ENCODE results near the gene SEC22A. TPM values are rescaled to one million over a fixed set of nuclear protein-coding genes. Genes with fewer than 3 reads are reported as not detected.

SEC22A gene
- total and polyA plus RNA-seq, 10 of the 15 experiments (the other 5 are each of a cell fraction or from before 2014, with no cell fraction given) = 19.3 to 70.3 (median 36.7) TPM

GRCh38 chr3:123201557-123202427 lies at the start of gene SEC22A (continued):
- TF ChIP-seq, protein P1, sequence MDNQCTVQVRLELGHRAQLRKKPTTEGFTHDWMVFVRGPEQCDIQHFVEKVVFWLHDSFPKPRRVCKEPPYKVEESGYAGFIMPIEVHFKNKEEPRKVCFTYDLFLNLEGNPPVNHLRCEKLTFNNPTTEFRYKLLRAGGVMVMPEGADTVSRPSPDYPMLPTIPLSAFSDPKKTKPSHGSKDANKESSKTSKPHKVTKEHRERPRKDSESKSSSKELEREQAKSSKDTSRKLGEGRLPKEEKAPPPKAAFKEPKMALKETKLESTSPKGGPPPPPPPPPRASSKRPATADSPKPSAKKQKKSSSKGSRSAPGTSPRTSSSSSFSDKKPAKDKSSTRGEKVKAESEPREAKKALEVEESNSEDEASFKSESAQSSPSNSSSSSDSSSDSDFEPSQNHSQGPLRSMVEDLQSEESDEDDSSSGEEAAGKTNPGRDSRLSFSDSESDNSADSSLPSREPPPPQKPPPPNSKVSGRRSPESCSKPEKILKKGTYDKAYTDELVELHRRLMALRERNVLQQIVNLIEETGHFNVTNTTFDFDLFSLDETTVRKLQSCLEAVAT (IDR thresholded peaks at IDR 0.05) = no peak
- TF ChIP-seq E2F8 (IDR thresholded peaks at IDR 0.05; ENCODE audit: low read depth, partially characterized antibody) (no peak), NKRF (conservative IDR thresholded peaks at IDR 0.05) (peak; percentile 71; the same call in 1 of the 2 replicates), KDM1A (IDR thresholded peaks at IDR 0.05; ENCODE audit: borderline replicate concordance) (no peak), EED (IDR thresholded peaks at IDR 0.05; ENCODE audit: low read depth) (no peak), CHD2 (IDR thresholded peaks at IDR 0.05; ENCODE audit: borderline replicate concordance, low read depth, low read length) (peak; percentile 79; the same call in 1 of the 2 replicates), NFYA (IDR thresholded peaks at IDR 0.05; ENCODE audit: borderline replicate concordance, low read depth, low read length) (no peak), PBX3 (IDR thresholded peaks at IDR 0.05; ENCODE audit: insufficient replicate concordance, low read depth, low read length) (peak; percentile 89), NBN (IDR thresholded peaks at IDR 0.05) (0 out of 2 replicates have a peak, but pooled peaks have one; percentile 19), SUZ12 (IDR thresholded peaks at IDR 0.05; ENCODE audit: unreplicated experiment) (no peak), HSF1 (IDR thresholded peaks at IDR 0.05; ENCODE audit: low read depth, low read length) (no peak), NFXL1 (IDR thresholded peaks at IDR 0.05; ENCODE audit: borderline replicate concordance) (no peak), HDAC2 (IDR thresholded peaks at IDR 0.05) (no peak), BACH1 (IDR thresholded peaks at IDR 0.05; ENCODE audit: borderline replicate concordance) (peak; percentile 51; the same call in 1 of the 2 replicates), PML (IDR thresholded peaks at IDR 0.05; ENCODE audit: low read length) (peak; percentile 70; the same call in 1 of the 2 replicates), ZNF274 (IDR thresholded peaks at IDR 0.05; ENCODE audit: insufficient read depth, insufficient read length) (no peak), CHD4 (IDR thresholded peaks at IDR 0.05) (no peak)
- TF ChIP-seq, protein P2, sequence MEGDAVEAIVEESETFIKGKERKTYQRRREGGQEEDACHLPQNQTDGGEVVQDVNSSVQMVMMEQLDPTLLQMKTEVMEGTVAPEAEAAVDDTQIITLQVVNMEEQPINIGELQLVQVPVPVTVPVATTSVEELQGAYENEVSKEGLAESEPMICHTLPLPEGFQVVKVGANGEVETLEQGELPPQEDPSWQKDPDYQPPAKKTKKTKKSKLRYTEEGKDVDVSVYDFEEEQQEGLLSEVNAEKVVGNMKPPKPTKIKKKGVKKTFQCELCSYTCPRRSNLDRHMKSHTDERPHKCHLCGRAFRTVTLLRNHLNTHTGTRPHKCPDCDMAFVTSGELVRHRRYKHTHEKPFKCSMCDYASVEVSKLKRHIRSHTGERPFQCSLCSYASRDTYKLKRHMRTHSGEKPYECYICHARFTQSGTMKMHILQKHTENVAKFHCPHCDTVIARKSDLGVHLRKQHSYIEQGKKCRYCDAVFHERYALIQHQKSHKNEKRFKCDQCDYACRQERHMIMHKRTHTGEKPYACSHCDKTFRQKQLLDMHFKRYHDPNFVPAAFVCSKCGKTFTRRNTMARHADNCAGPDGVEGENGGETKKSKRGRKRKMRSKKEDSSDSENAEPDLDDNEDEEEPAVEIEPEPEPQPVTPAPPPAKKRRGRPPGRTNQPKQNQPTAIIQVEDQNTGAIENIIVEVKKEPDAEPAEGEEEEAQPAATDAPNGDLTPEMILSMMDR (IDR thresholded peaks at IDR 0.05 in 2 of 3, conservative IDR thresholded peaks at IDR 0.05 in 1 of 3; ENCODE audit: control insufficient read depth in 2 of 3, extremely low read depth in 1 of 3, insufficient read depth in 1 of 3, low read depth in 3 of 3, low read length in 3 of 3) = no peak

Measured in GM12878 (cell line).